ENCODE measurements around the gene SMYD2.

Gene SMYD2

GRCh38 chr1:214328770-214329469 is 48.0 kb downstream of the SMYD2 start:
- no peak for TF ChIP-seq SIN3A (IDR thresholded peaks at IDR 0.05; ENCODE audit: borderline replicate concordance, insufficient read depth, low read length)
- no peak for TF ChIP-seq POLR2AphosphoS5 (IDR thresholded peaks at IDR 0.05; ENCODE audit: low read depth, low read length)
- no peak for TF ChIP-seq TAF1 (IDR thresholded peaks at IDR 0.05; ENCODE audit: borderline replicate concordance, insufficient read depth, low read length)
- TF ChIP-seq REST (IDR thresholded peaks at IDR 0.05; ENCODE audit: insufficient read depth in 1 of 2, low read depth in 2 of 2, low read length in 2 of 2): no peak
- no peak for TF ChIP-seq FOXP2 (optimal IDR thresholded peaks at IDR 0.05; ENCODE audit: borderline replicate concordance, extremely low read depth, extremely low read length, insufficient read depth)

GRCh38 chr1:214329470-214330220 is 48.7 kb downstream of the SMYD2 start:
- TF ChIP-seq SIN3A (IDR thresholded peaks at IDR 0.05; ENCODE audit: borderline replicate concordance, insufficient read depth, low read length) (no peak), POLR2AphosphoS5 (IDR thresholded peaks at IDR 0.05; ENCODE audit: low read depth, low read length) (no peak), REST (IDR thresholded peaks at IDR 0.05; ENCODE audit: insufficient read depth in 1 of 2, low read depth in 2 of 2, low read length in 2 of 2) (no peak), FOXP2 (optimal IDR thresholded peaks at IDR 0.05; ENCODE audit: borderline replicate concordance, extremely low read depth, extremely low read length, insufficient read depth) (no peak)

- no peak for TF ChIP-seq REST (IDR thresholded peaks at IDR 0.05; ENCODE audit: insufficient read depth in 1 of 2, low read depth in 2 of 2, low read length in 2 of 2)
- no peak for TF ChIP-seq SIN3A (IDR thresholded peaks at IDR 0.05; ENCODE audit: borderline replicate concordance, insufficient read depth, low read length)
- no peak for TF ChIP-seq POLR2AphosphoS5 (IDR thresholded peaks at IDR 0.05; ENCODE audit: low read depth, low read length)
- TF ChIP-seq TAF1 (IDR thresholded peaks at IDR 0.05; ENCODE audit: borderline replicate concordance, insufficient read depth, low read length): no peak
Observed at GRCh38 chr1:214330222-214330621, 49.3 kb downstream of the SMYD2 start.

- TF ChIP-seq FOXP2 (optimal IDR thresholded peaks at IDR 0.05; ENCODE audit: borderline replicate concordance, extremely low read depth, extremely low read length, insufficient read depth) (no peak), TAF1 (IDR thresholded peaks at IDR 0.05; ENCODE audit: borderline replicate concordance, insufficient read depth, low read length) (no peak), POLR2AphosphoS5 (IDR thresholded peaks at IDR 0.05; ENCODE audit: low read depth, low read length) (no peak), SIN3A (IDR thresholded peaks at IDR 0.05; ENCODE audit: borderline replicate concordance, insufficient read depth, low read length) (no peak), REST (IDR thresholded peaks at IDR 0.05; ENCODE audit: insufficient read depth in 1 of 2, low read depth in 2 of 2, low read length in 2 of 2) (no peak)
Observed at GRCh38 chr1:214330715-214331114, 49.8 kb downstream of the SMYD2 start.
